Measurements from ENCODE around the gene EXOSC2.

DNA sequence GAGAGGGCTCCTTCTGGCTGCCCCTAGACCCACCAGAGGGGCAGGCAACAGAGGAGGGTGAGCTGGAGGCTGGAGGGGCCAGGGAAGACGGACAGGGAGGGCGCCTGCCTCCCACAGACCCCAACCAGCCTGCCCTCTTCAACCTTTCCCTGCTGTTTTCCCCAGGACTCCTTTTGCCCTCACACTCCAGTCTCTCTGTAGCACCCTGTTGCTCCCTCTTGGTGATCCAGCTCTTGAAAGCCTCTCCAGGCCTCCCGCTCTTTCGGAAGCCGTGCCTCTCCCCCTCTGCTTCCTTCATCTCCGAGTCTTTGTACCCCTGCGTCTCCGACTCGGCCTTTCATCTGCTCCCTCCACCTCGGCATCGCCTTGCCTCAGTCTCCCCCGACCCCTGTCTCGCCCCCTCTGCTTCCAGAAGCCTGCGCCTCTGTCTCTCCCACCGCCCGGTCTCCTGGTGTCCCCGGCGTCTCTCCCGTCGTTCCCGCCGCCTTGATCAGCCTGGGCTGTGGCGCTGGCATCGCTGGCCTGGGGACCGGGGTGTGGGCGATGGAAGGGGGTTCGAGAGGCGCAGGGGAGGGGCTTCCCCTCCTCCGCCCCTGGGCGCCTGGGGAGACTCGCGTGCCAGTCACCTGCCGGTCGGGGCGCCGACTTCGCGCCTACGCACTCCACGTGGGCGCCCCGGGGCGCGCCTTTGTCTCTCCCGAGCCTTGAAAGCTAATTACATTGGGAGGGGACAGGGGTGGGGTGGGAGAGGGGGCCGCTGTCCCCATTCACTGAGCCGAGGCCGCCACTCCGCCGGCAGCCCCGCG is 34.5 kb upstream of the EXOSC2 start:
- no peak for TF ChIP-seq EZH2phosphoT487 (conservative IDR thresholded peaks at IDR 0.05; ENCODE audit: low read length)
- TF ChIP-seq, protein P1, sequence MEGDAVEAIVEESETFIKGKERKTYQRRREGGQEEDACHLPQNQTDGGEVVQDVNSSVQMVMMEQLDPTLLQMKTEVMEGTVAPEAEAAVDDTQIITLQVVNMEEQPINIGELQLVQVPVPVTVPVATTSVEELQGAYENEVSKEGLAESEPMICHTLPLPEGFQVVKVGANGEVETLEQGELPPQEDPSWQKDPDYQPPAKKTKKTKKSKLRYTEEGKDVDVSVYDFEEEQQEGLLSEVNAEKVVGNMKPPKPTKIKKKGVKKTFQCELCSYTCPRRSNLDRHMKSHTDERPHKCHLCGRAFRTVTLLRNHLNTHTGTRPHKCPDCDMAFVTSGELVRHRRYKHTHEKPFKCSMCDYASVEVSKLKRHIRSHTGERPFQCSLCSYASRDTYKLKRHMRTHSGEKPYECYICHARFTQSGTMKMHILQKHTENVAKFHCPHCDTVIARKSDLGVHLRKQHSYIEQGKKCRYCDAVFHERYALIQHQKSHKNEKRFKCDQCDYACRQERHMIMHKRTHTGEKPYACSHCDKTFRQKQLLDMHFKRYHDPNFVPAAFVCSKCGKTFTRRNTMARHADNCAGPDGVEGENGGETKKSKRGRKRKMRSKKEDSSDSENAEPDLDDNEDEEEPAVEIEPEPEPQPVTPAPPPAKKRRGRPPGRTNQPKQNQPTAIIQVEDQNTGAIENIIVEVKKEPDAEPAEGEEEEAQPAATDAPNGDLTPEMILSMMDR (IDR thresholded peaks at IDR 0.05; ENCODE audit: insufficient read depth, low read length, poor library complexity, severe bottlenecking) = no peak

All from SU-DHL-6 (cell line).